NCI-H1930 (cell line): ENCODE measurements around the gene TRMT13.

Experiments used
- DNase-seq, 2 experiments: peaks; one replicate each; lab custom pipeline; 2025; lab: John Stamatoyannopoulos, UW

TRMT13 gene, protein sequence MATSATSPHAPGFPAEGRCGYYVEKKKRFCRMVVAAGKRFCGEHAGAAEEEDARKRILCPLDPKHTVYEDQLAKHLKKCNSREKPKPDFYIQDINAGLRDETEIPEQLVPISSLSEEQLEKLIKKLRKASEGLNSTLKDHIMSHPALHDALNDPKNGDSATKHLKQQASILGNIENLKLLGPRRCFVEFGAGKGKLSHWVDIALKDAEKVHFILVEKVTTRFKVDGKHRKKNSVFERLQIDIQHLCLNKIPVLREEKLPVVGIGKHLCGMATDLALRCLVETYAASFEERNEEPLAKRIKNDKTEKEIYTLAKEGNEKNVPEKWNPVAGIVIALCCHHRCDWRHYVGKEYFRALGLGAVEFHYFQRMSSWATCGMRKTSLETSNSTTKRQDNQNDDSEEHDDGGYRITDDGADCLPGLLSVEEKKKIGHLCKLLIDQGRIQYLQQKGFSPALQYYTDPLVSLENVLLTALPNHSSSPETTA

DNA sequence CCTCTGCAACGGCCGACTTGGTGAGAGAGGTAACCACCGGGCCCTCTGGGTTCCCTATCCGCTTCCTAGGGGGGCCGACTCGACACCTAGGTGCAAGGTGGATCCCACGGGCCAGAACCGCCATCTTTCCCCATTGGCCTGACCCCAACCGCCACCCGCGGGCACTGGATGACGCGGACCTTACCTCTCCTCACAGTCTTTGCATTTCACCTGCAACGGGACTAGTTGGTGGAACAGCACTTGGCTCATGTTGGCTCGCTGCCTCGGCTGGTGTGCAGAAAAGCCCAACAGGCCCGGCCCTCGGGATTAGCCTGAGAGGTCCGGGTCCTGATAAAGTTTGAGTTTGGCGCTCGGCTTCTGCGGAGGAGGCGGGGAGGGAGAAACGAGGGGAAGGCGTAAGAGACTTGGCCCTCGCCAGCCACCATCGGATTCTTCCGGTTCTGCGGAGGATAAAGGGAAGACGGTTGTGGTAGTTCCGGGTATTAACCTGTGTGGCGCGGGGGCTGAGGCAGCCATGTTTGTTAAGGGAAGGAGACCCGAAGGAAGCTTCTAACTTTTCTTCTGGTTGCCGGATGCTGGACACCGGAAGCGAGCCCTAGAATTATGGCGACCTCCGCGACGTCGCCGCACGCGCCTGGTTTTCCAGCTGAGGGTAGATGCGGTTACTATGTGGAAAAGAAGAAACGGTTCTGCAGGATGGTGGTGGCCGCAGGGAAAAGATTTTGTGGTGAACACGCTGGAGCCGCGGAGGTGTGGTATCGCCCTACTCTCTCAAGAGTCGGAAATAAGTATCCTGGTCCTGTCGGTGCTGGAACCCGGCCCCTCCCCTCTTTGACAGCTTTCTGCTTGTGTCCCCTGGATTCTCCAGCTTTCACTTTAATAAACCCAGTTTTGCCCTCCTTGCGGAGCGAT is at the start of gene TRMT13, which contains the start of gene SASS6:
TRMT13 (plus strand) TSS at position 598 of the 912 bp plus-strand sequence; CDS start at position 604, 6 bp downstream.
SASS6 (minus strand) TSS at position 365 of the 912 bp plus-strand sequence; CDS start at position 249, 116 bp downstream.
- DNase-seq = peak; percentile 89 to 91

DNA sequence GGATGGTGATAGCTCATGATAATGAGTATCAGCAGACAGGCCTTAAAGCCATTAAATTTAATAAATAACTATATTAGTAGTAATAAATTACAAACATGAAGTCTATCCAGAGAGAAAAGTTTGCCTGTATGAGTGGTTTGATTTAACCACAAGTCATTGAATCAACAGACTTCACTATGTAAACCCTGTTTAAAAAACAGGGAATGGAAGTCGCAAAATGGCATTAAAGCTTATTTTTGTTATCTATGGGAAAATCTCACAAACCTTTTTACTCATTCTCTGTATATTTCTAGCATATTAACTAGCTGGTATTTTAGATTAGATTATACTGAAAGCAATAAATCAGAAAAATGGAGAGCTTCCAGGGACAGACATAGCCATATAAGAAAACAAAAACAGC is 45.6 kb upstream of the TRMT13 start:
- no peak for DNase-seq

DNA sequence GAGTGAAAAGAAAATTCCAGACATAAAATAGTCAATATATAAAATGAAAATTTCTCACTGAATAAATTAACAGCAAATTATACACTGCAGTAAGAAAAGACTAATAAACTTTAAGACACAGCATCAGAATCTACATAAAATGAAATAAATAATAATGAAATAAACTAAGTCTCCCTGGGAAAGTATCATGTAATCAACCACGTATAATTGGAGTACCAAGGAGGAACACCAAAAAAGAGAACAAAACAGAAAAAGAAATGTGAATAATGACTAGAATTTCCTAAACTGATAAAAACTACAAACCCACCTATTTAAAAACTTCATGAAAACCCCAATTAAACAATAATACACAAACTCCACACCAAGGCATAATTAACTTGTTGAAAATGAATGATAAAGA is 43.9 kb upstream of the TRMT13 start:
- no peak for DNase-seq

DNA sequence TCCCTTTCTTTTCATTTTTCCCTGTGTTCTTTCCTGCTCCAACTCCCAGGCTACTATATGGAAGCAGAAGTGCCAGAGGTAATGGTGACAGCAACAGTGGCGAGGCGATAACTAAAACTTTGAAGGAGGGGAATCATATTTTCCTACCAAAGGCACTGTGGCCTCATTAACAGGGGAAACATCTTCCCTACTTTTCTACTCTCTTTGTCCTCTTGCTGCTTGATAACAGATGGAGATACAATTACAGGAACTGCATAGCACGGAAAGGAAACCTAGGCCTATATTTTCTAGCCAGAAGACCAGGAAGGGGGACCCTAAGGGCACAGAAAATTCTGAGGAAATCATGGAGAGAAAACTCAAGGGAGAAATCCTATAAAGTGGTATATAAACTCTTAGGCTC is 42.5 kb upstream of the TRMT13 start:
- no peak for DNase-seq

DNA sequence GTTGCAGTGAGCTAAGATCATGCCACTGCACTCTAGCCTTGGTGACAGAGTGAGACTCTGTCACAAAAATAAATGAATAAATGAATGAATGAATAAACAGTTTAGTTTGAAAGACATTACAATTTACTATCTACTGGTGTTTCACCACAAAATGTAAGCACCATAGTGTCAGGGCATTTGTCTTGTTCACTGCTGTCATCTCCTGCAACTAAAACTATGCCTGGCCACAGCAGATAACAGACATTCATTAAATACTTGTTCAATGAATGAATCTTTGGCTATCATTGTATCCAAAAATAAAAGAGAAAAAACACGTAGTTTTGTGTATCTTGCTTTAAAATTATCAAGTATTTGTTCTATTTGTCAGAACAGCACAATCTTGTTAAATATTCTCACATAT is 32.8 kb upstream of the TRMT13 start:
- DNase-seq = no peak

DNA sequence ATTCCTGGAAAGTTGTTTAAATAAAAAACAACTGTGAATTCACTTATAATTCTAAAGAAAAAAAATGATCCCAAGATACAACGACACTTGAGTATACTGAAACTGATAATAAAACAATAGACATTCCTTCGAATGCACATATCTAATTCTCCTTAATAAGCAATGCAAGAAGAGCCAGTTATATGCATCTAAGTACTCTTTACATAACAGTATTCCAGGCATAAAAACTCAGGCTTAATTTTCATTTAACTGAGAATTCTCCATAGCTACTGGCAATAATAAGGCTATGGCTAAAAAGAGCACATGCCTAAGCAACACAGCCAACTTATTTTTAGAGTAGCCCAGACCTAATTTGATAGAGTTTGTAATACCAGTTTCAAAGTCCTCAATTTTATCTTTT is 31.4 kb upstream of the TRMT13 start:
- no peak for DNase-seq

DNA sequence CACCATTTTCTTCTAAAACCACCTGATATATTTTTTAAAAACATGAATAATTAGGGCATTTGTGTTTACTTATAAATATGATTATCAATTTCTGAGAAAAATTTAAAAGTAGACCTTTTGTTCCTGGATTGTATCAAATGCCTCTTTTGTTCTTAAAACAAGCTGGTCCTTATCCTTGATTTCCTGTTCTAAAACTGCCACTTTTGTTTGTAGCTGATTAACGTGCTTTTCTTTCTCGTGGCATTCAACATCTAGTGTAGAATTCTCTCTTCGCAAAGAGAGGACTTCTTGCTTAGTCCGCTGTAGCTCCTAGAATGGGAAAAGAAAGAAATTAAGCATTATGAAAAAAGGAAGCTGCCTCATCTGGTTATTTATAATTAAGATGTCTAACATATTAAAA is 25.3 kb upstream of the TRMT13 start:
- no peak for DNase-seq

DNA sequence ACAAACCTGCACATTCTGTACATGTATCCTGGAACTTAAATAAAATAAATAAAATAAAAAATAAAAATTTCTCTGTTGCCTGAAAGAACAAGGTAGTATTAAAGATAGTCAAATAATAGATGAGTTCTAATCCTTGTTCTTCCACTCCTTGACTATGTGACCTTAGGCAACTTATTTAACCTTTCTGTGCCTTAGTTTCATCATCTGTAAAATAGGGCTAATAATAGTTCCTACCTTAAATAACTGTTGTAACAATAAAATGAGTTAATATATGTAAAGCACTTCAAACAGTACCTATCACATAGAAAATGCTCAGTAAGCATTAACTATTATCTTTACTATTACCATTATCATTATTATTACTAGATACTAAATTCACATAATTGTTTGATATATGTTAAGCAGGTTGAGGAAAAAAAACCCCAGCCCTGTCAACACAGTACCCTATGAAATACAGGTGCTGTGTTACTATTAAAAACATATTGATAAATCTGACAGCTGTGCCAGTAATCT is 23.4 kb upstream of the TRMT13 start:
- DNase-seq = no peak

DNA sequence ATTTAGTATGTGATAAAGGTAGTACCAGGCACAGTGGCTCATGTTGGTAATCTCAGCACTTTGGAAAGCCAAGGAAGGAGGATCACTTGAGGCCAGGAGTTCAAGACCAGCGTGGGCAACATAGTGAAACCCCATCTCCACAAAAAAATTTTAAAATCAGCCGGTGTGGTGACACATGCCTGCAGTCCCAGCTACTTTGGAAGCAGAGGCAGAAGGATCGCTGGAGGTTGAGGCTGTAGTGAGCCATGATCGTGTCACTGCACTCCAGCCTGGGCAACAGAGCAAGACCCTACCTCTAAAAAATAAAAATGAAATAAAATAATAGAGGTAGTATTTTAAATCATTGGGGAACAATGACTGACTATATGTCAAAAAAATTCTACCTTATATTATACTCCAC is 17.4 kb upstream of the TRMT13 start:
- DNase-seq = no peak

DNA sequence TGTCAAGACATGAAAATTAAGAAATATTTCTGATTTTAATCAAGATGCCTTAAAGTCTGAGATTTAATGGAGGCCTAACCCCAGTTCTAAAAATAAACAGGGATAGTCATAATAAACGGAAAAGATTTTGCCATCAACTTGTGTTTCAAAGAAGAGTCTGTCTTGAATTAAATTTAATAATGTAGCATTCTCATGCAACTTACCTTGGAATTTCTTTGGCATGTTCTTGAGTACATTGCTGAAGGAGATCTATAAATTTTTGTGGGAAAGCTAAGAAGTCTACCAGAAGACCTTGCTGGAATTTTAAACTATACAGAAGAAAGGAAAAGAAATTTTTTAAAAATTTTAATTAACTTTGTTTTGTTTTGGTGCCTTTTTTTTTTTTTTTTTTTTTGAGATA is 10.8 kb upstream of the TRMT13 start:
- no peak for DNase-seq

DNA sequence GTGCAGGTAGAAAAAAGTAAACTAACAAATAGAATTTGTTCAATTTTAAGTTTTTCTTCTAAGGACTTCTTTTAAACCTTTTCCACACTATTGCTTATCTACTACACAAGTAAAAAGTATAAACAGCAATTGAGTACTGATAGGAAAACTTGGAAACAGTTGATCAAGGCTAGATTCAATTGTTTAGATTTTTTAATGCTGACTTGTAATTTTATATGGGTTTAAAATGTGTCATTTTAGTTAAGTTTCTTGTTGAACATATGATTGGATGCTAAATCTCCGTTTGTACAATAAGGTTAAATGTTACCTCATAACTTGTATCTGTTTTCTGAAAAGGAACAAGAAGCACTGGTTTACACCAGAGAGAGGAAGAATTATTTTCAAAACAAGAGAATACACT is 5.7 kb upstream of the TRMT13 start:
- no peak for DNase-seq

DNA sequence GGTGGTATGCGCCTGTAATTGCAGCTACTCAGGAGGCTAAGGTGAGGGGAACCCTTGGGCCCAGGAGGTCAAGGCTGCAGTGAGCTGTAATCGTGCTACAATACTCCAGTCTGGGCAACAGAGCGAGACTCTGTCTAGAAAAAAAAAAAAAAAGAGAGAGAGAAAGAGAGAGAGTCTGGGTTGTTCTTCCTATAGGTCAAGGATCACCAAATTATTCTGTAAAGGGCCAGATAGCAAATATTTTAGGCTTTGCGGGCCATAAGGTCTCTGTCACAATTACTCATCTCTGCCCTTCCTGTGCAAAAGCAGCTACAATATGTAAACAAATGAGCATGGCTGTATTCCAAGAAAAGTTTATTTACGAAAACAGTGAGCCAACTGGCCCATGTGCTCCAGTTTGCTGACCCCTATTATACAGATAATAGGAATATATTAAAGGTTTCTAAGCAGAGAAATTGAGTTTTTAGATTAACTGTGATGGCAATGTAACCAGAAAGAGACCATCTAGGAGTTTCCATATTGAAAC is 2.3 kb upstream of the TRMT13 start:
- no peak for DNase-seq

DNA sequence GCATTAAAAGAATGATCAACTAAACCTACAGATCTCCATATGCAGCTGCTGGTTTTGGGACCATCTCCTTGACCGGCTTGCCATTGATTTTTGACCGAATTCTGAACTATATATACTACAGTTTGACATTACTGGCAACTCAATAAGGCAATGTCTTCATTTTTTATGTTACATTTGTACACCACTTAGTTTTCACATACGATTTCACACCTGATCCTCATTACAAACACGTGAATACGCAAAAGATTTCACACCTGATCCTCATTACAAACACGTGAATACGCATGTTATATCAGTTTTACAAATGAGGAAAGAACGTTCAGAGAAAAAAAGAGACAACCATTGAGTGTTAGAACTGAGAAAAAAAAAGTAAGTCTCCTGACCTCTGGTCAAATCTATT is 1.3 kb upstream of the TRMT13 start:
- no peak for DNase-seq

DNA sequence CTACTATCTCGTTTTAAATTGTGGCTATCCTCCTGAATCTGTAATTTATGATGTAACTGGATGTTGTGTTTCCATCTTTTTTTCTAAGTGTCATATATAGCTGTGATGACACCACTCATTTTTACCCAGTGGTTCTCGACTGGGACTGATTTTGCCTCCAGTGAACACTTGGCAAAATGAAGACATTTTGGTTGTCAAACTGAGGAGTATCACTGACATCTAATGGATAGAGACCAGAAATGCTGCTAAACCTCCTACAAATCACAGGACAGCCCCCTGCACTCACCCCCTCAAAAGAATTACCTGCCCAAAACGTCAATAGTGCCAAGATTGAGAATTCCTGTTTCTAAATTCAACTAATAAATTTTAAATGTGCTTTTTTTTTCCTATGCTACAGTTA is 1.9 kb downstream of the TRMT13 start:
- DNase-seq = no peak

DNA sequence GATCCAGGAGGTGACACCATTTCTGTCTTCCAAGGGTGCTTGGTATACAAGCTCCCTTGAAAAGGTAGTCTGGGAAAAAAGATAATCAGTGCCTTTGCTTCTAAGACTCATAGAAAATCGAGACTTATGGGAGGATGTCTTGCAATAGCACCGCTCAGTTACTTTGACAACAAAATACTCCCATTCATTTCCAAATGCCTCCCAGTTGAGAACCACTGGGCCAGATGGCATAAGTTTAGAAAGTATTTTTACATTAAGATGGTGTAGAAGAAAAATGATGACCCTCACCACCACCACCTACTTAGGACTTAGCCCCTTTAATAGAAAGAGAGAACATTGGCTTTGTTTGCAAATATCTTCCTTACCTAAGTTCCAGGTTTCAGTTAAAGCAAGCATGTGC is 4.6 kb downstream of the TRMT13 start:
- no peak for DNase-seq

DNA sequence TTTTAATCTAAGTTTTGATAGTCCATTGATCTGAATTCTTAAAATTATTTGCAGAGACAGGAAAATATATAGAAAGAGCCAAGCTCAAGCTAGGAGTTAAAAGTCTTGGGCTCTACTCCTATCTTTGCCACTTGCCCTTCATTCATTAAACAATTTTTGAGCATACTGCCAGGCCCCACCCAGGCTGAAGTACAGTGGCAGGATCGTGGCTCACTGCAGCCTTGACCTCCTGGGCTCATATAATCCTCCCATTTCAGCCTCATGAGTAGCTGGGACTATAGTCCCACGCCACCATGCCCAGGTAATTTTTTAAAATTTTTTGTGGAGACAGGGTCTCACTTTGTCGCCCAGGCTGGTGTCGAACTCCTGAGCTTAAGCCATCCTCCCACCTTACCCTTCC is 8.2 kb downstream of the TRMT13 start:
- DNase-seq = no peak

DNA sequence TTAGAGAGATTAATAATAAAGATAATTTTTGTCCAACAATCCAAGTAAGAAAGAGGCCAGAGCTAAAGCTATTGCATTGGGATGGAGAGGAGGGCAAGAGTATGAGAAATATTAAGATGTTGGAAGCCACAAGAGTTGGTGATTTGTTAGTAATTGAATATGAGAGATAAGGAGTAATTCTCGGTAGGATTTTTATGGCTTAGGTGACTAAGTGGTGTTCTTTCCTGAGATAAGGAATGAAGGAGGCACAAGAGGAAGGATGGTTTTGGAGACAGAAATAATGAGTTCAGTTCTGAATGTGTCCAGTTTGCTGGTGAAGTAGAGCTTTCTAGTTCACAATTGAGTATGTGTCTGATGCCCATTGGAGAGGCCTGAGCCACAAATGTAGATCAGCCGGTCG is 9.4 kb downstream of the TRMT13 start:
- DNase-seq = no peak

DNA sequence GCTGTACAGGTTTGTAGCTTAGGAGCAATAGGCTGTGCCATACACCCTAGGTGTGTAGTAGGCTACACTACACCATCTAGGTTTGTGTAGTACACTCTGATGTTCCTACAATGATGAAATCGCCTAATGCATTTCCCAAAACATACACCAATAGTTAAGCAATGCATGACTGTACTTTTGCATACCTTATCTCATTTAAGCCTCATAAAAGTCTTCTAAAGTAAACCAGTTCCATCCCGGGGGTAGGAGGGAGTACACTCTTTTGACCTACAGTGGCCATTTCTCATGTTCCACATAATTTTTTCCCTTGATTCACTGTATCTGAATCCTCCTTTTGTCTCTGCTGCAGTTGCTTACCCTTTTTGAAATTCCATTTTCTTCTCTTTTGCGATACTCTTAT is 12.2 kb downstream of the TRMT13 start:
- DNase-seq = no peak

DNA sequence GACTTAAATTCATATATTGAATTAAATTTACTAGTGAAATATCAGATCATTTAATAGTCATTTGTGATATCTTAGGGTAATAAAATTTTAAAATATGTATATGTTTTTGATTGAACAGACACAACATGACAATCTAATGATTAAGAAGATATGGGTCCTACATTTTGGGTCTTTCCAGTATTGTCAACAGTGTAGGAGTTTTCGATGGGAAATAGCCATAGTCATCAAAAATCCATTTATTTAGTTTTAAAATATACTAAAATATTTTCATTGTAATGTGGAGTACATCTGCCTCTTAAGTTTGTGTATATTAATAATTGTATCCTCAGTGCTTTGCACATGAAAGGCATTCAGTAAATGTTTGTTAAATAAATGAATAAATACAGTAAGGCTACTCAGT is 14.0 kb downstream of the TRMT13 start:
- no peak for DNase-seq

DNA sequence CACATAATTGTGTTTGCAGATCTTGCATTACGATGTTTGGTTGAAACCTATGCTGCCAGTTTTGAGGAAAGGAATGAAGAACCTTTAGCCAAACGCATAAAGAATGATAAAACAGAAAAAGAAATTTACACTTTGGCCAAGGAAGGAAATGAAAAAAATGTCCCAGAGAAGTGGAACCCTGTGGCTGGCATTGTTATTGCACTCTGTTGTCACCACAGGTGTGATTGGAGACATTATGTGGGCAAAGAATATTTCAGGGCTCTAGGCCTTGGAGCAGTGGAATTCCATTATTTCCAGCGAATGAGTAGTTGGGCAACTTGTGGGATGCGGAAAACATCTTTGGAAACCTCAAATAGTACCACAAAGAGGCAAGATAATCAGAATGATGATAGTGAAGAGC is 14.9 kb downstream of the TRMT13 start:
- DNase-seq = no peak

DNA sequence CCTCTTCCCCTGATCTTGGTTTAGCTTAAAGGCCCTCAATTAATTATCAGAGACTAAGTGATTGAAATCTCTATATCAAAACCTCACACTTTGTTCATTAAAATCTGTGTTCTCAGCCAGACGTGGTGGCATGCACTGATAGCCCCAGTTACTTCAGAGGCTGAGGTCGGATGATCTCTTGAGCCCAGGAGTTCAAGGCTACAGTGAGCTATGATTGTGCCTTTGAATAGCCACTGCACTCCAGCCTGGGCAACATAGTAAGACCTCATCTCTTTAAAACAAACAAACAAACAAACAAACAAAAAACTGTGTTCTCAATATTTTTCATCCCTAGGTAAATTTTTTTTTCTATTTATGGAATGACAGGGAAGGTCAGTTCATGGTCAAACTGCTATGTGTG is 18.7 kb downstream of the TRMT13 start:
- no peak for DNase-seq

DNA sequence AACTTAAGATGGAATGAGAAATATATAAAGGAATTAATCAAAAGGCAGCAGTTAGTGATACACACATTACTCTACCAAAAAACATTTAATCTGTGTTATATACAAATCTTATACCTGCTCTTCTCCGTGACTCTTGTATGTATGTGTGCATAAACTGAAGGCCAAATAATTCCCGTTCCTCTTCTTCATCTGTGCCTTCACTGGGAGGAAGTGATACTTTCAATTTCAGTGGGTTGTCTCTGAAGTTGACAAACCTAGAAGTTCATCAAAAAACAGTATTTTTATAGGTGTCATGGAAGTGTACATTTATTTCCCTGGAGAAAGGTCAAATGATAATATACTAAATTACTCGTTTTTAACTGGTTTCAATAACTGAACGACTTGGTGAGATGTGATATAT is 19.3 kb downstream of the TRMT13 start:
- no peak for DNase-seq
